HG02678 (cell line): ENCODE measurements around the gene CITED4.

Experiments
- ATAC-seq: cut with Tn5 transposase; IDR thresholded peaks from one replicate; pipeline ENCODE4 v1.9.1; 2021; ENCODE audit warnings: mild to moderate bottlenecking, moderate library complexity; ENCODE audit not compliant: unreplicated experiment

The CITED4 gene

DNA sequence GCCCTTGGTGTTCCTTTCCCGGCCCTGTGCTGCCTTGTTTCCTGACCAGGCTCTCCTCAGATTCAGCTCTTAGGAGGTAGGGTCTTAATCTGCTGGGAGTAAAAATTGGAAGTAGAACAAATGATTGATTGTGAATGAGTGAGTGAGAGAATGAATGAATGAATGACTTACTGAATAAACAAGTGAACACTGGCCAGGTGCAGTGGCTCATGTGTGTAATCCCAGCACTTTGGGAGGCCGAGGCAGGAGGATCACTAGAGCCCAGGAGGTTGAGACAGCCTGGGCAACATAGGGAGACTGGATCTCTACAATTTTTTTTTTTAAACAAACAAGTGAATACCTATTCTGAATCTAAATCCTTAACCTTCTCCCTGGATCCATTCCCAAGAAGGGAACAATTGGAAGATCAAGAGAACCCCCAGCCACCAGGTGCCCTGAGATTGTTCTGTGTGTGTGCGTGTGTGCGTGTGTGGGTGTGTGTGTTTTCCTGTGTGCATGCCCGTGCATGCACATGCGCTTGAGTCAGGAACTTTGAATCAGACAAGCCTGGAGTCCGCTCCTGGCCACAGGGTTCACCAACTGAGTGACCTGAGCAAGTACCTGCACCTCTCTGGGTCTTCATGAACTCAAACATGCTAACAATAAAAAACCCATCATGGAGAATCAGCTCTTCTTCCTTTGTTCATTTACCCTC, 24.3 kb upstream of the CITED4 start:
- no peak for ATAC-seq

DNA sequence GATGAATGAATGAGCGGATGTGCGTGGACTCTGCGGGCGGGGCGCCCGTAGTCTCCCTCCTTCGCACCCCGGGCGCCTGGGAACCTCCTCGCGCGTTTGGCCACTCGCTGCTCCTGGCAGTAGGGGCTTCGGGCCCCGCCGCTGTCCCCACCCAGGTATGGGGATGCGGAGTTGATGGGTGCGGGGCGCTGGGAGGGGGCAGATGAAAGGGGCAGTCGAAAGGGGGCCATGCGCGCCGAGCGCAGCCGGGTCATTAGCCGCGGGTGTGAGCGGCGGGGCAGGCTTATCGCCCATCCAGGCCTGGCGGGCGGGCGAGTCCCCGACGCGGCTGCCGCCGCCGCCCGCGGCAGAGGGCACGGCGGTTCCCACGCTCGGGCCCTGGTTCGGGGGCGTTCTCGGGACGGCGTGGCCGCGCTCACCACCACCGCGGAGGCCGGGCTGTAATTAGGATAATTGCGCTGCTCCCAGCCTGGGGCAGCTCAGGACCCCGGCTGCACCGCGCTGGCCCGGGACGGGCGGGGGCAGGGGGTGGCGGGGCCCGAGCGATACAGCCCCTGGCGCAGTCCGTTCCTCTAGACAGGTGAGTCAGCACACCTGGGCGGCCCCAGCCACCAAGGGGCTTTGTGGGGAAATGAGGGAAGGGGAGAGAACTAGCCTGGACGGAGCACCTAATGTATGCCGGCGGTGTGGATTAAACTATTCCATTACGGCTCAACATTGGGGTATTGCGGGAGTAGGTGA, 22.1 kb upstream of the CITED4 start:
- no peak for ATAC-seq

DNA sequence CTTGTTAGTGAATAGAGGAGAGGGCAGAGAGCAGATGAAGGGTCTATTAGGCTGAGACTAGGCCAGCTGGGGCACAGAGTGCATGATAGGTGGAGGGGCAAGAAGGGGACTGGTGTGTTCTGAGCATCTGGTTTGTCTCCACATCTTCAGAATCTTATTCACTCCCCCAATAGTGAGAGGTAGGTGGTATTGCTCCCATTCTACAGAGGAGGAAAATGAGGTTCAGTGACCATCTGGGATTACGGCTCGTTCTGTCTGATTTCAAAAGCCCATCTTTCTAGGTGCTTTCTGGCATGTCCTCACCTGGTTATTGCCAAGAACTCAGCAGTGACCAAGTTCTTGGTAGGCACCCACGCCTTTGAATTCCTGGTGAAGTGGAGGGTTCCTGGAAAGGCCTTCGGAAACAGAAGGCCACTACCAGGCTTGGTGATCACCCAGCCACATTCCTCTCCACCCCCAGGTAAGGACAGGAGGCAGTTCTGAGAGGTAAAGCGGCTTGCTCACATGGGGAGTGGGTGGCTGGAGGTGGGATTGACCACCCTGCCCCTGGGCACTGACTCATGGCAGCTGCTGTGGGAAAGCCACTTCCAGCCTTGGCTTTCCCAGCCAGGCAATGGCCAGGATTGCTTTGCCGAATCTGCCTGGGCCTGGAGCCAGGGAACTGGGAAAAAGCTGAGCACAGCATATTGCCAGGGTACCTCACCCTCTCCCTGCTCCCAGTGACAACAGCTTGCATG, 18.8 kb upstream of the CITED4 start:
- ATAC-seq: no peak

DNA sequence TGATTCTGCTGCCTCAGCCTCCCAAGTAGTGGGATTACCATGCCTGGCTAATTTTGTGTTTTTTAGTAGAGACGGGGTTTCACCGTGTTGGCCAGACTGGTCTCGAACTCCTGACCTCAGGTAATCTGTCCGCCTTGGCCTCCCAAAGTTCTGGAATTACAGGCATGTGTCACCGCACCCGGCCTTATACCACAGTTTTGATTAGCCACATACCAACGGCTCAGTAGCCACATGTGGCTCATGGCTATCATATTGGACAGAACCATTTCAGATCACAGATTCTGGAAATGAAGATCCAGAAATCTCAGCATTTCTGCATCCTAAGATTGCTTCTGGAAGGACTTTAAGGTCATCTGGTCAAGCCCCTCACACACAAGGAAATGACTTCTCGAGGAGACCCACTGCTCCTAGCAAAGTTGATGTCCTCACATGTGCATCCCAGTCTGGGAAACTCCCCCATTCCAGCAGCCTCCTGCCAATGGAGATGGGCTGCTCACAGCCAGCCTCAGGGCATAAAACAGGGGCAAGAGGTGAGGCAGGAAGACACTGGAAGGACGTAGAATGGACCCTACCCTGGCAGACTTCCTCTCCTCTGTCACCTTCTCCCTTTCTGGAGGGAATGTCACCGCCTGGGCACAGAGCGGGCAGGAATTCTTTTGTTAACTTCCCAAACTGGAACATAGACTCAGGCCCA, 17.5 kb upstream of the CITED4 start:
- no peak for ATAC-seq

DNA sequence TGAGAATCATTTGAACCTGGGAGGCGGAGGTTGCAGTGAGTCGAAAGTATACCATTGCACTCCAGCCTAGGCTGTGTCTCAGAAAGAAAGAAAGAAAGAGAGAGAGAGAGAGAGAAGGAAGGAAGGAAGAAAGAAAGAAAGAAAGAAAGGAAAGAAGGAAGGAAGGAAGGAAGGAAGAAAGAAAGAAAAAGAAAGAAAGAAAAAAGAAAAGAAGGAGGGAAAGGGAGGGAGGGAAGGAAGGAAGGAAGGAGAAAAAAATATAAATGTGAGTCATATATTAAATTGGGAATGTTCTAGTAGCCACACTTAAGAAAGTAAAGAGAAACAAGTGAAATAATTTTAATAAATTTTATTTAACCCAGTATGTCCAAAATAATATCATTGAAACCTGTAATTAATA, 16.7 kb upstream of the CITED4 start:
- no peak for ATAC-seq

DNA sequence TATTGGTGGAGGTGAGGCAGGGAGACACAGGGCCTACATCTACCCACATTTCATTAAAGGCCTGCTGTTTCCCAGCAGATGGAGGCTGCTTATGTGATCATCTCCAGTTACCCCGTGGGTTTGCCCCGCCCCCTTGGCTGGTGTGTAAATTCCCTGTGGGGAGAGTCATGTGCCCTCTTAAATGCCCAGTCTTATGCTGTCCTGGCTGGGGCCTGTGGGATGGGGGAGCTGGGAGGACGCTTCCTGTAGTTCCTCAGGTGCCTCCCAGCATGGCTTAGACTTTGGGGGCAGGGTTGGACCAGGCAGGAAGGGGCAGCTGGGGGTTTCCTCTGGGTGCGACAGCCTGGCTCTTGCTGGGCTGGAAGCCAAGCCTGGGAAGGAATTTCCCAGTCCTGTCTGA, 15.5 kb upstream of the CITED4 start:
- no peak for ATAC-seq

DNA sequence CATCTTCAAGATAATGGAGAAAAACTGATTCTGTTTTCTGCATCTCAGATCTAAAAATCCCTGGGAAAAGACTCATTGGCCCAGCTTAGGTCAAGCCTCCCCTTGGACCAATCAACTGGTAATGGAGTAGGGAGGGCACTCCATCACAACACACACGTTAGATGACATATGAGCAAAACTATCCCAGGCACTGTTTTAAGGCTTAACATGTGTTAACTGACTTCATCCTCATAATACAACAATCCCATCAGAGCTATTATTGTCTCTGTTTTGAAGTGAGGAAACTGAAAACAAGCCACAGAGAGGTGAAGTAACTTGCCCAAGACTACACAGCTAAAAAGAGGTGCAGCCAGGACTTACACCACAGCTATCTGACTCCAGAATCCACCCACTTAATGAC, 14.7 kb upstream of the CITED4 start:
- ATAC-seq: no peak

DNA sequence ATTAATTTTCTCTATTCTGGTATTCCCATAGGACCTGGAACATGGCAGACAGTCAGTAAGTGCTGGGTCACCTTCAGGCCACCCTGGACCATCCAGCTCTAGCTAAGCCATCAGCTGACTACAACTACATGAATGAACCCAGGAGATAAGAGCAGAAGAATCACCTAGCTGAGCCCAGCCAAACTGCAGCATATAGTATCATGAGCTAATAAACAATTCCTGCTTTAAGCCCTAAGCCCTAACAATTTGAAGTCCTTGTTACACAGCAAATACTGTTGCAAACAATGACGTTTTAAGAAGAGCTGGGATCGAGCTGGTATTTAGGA, 14.2 kb upstream of the CITED4 start:
- ATAC-seq: no peak

DNA sequence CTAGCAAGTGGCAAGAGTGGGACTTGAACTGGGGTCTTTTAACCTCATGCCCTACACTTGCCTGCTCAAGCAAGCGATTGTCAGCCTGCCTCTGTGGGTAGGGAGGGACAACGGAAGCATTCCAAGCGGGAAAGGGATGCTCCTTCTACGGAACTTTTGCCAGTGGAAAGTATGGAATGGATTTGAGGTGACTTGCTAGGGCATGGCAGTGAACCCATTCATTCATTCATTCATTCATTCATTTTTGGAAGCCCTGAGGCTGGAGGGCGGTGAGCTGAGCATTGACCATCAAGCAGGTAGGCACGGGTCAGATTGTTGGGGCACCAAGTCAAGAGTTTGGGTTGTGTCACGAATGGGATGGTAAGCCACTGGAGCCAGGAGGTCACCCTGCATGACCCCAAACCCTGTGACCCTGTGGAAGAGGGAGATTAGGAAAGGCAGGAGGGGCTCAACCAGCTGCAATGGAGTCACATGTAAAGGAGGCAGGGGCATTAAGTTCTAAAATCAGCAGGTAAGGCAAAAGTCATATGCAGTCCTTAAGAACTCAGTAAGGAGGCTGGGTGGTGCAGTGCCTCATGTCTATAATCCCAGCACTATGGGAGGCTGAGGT, 11.8 kb upstream of the CITED4 start:
- no peak for ATAC-seq

DNA sequence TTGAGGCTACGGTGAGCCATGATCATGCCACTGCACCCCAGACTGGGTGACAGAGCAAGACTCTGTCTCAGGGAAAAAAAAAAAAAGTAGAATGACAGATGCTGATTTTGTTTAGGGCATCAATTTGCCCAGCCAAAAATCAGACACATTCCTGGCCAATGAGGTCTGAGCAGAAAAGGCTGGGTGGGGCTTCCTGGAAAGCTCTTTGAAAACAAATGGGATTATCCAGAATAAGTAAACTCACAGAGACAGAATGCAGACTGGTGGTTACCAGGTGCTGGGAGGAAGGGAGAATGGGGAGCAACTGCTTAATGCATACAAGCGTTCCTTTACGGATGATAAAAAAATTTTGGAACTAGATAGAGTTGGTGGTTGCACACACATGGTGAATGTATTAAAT, 10.1 kb upstream of the CITED4 start:
- ATAC-seq: no peak

DNA sequence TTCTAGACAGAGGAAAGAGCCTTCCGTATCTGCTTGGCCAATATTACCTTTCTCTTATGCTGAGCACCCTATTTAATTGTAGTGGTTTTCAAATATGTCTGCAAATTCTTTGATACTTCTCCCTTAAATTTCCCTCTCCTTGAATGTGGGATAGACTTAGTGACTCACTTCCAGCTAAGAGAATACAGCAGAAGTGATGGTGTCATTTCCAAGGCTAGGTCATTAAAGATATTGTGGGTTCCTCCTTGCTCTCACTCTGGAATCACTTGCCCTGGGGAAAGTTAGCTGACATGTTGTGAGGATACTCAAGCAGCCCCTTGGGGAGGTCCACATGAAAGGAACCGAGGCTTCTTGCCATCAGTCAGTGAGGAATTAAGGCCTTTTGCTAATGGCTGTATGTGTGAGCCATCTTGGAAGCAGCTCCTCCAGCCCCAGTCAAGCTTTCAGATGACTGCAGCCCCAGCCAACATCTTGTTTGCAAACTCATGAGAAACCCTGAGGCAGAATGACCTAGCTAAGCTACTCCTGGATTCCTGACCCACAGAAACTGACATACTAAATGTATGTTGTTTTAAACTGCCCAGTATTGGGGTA, 8.1 kb upstream of the CITED4 start:
- no peak for ATAC-seq

DNA sequence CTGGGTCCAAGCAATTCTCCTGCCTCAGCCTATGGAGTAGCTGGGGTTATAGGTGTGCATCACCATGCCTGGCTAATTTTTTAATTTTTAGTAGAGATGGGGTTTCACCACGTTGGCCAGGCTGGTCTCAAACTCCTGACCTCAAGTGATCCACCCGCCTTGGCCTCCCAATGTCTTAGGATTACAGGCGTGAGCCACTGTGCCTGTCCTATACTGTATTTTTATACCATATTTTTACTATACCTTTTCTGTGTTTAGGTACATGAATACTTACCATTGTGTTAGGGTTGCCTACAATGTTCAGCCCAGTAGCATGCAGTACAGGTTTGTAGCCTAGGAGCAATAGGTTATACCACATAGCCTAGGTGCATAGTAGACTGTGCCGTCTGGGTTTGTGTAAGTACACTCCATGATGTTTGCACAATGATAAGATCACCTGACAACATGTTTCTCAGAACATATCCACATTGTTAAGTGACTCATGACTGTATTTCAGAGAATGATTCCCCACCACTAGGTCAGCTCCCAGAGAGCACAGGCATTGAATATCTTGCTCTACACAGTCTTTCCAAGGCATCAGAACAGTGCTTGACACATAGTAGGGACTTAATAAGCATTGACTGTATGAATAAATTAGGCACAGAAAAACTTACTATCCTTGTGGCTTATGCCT, 6.0 kb upstream of the CITED4 start:
- ATAC-seq: no peak

DNA sequence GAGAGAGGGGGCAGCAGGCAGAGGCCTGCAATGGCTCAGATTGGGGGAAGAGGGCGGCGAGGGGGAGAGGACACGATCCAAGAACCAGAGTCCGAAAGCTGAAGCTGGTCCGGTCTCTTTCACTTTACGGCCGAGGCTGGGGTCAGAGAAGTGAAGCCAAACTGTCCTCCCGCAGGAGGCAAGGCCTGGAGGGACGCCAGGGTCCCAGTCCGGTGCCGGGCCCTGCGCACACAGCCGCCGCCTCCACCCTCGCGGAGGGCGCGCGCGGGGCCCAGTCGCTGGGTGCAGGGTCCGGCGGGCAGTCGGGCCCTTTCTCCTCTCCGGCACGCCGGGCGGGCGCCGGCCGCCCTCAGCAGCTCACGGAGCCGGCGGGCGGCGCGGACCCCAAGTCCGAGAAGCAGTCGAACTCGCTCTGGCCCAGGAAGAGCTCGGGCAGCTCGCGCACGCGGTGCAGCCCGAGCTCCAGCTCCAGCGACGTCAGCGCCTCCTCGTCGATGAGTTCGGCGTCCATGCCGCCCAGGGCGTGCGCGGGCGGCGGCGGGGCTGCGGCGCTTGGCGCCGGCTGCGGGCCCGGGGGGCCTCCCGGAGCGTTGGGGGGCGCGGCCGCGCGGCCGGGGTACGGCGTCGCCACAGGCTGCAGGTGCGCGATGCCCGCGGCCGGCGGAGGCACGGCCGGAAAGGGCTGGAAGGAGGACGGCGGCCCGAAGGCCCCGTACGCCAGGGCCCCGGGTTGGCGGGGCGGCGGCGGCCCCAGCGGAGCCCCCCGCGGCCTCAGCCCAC, 749 bp downstream of the CITED4 start:
- ATAC-seq: no peak

DNA sequence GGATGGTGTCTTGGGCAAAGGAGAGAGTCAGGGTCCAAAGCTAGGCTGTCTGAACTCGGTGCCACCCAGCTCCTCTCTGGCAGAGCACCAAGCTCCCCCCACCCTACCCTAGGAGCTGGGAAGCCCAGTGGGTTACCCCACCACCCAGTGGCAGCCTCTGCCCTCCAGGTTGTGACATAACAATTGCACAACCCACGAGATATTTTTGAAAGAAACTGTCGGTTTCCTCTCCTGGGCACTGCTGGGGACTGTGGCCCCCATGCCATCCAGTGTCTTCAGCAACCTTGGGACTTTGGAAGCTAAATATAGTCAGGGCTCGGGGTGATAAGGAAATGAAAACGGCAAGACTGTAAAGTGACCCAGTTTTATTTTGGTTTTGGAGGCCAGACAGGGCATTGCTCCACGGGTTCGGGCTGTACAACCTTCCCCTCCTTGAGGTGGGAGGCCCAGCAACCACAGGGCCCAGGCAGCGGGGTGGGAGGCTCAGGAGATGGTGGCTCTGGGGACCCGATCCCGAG, 1.4 kb downstream of the CITED4 start:
- no peak for ATAC-seq

DNA sequence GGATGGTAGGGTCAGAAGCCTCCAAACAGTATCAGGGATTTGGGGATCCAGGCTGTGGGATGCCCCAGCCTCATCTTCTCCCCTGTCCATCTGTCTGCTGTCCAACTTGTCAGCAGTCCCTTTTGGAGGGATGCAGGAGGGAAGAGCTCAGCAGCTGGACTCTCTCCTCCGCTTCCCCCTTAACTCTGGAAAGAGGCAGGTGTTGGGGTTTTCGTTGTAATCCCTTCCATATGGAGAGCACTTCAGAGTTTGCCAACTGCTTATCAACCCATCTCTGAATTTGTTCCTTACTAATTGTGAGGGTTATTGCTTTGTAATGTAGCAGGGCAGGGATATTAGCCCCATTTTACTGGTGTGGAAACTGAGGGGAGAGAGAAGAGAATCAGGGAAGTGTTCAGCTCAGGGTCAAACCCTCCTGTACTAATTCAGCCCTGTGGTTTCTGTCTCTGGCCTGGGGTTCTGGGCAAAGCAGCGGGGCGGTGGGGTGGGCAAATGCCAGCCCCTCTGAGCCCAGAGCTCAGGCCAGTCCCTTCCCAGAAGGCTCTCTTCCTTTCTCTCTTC, 3.2 kb downstream of the CITED4 start:
- ATAC-seq: no peak

DNA sequence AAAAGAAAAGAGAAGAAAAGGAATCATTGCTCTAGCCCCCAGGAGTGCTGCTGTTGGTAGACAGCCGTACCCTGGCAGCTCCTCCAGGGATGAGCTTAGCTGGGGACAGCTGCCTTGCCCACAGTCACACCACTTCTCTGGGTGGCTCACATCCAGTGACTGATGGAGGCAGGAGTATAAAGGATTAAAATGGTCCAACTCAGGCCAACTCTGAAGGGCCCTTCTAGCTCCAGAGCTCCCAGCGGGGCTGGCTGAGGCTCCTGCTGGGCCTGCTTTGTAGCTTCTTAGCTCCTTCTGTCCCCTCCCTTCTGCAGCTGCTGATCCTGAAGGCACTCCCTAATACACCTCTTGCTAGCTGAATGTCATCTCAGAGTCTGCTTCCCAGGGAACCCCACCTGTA, 4.4 kb downstream of the CITED4 start:
- ATAC-seq: no peak

DNA sequence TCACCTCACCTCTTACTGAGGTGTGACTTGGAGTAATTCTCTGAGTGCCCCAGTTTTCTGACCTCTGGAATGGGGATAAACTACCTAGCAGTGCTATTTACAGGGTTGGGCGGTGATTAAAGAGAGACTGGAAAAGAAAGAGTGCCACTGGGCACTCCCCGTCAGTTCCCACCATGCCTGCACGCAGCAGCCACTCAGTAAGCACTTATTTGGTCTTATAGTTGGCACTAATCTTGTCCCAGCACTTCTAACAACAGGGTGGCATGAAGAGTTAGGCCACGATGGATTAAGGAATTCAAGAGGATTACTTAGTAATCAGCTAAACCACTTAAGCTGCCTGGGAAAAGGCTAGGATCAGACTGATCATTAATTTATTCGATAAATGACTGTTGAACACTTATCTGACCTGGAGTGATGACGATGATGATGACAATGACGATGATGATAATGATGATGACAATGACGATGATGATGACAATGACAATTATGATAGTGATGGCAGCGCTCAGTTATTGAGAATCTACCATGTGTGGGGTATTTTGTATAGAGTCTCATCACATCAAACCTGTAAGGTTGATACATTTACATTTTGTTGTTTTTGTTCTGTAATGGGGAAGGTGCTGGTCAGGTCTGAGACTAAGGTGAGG, 5.4 kb downstream of the CITED4 start:
- no peak for ATAC-seq

DNA sequence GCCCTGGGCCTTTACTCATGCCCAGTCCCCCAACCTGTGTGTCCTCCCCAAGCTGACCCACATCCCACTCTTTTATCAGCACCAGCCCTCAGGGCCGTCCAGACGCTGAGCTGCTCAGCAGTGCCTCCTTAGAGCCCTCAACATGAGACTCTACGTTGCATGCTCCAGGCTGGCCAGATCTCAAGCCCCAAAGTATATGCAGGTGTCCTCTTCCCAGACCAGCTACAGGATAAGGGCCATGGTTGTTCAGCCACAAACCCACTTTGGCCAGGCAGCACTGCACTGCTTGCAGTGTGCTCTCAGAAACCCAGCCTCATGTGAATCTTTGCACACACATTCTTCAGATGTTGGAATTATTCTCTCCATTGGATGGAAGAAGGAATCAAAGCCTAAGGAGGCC, 6.0 kb downstream of the CITED4 start:
- no peak for ATAC-seq
